HTR-8/SVneo (cell line): Measurements from ENCODE around the gene MDM4.
A peak's percentile ranks its signal among the peaks of the same experiment; 100 is the strongest.
"Not testable (repeated sequence)": the region's sequence is repeated elsewhere in the genome, so short reads cannot be mapped to it uniquely, and the experiment has no call there.

Experiments
- DNase-seq: peaks from one replicate; pipeline ENCODE4 v3.0.0; 2011; ENCODE audit warnings: low spot score, mixed read lengths; ENCODE audit not compliant: insufficient read length
- FAIRE-seq: peaks from 2 replicates; lab custom pipeline; 2011; peaks lifted over from hg19 to GRCh38; lab: Jason Lieb, UNC

MDM4 gene

GRCh38 chr1:204486513-204487255 lies 29.5 kb upstream of the MDM4 start:
- not testable (repeated sequence) for DNase-seq, FAIRE-seq

GRCh38 chr1:204487256-204487615 lies 29.0 kb upstream of the MDM4 start:
- no peak for DNase-seq
- no peak for FAIRE-seq

- DNase-seq: no peak
- FAIRE-seq: no peak
Observed at GRCh38 chr1:204491655-204492054, 24.6 kb upstream of the MDM4 start.

- no peak for FAIRE-seq
- DNase-seq: no peak
Observed at GRCh38 chr1:204493145-204493983, 22.8 kb upstream of the MDM4 start.

- FAIRE-seq (no peak), DNase-seq (no peak)
Observed at GRCh38 chr1:204493984-204494280, 22.3 kb upstream of the MDM4 start.

- FAIRE-seq: peak; percentile 73
Observed at GRCh38 chr1:204494281-204495077, 21.7 kb upstream of the MDM4 start, which contains the start of gene PIK3C2B. Gene PIK3C2B, minus strand, starts transcription at chr1:204494805. Its CDS starts 25,003 bp downstream, at chr1:204469802.

GRCh38 chr1:204495078-204495753 lies 21.0 kb upstream of the MDM4 start:
- DNase-seq (no peak), FAIRE-seq (no peak)

More at GRCh38 chr1:204494281-204495077, 21.7 kb upstream of the MDM4 start, which contains the start of gene PIK3C2B:
- DNase-seq: peak; percentile 87

- DNase-seq: no peak
- FAIRE-seq: no peak
Observed at GRCh38 chr1:204495777-204496176, 20.4 kb upstream of the MDM4 start.

GRCh38 chr1:204498981-204499380 lies 17.2 kb upstream of the MDM4 start:
- DNase-seq: no peak
- no peak for FAIRE-seq

- DNase-seq (no peak), FAIRE-seq (no peak)
Observed at GRCh38 chr1:204499511-204500468, 16.4 kb upstream of the MDM4 start.

- no peak for DNase-seq
- FAIRE-seq: no peak
Observed at GRCh38 chr1:204502241-204502640, 14.0 kb upstream of the MDM4 start.

- DNase-seq (no peak), FAIRE-seq (no peak)
Observed at GRCh38 chr1:204503122-204503912, 12.9 kb upstream of the MDM4 start.

- FAIRE-seq (no peak), DNase-seq (no peak)
Observed at GRCh38 chr1:204503913-204504519, 12.2 kb upstream of the MDM4 start.

- FAIRE-seq (no peak), DNase-seq (no peak)
Observed at GRCh38 chr1:204505674-204506200, 10.5 kb upstream of the MDM4 start.

GRCh38 chr1:204506201-204506968 lies 9.8 kb upstream of the MDM4 start:
- DNase-seq: no peak
- no peak for FAIRE-seq

- FAIRE-seq: no peak
- peak; percentile 61 for DNase-seq
Observed at GRCh38 chr1:204506969-204507316, 9.3 kb upstream of the MDM4 start.
